HL-60/S4 (cell line): Measurements from ENCODE around the gene SLPI.

ENCODE experiments used
- in situ Hi-C: fragments of 300-500 bp; cut with MboI; formaldehyde crosslinking; loops from 2 replicates; pipeline ENCODE4 v1.14.3; 2022; ENCODE audit warnings: low sequenced_read_pairs

SLPI gene

DNA sequence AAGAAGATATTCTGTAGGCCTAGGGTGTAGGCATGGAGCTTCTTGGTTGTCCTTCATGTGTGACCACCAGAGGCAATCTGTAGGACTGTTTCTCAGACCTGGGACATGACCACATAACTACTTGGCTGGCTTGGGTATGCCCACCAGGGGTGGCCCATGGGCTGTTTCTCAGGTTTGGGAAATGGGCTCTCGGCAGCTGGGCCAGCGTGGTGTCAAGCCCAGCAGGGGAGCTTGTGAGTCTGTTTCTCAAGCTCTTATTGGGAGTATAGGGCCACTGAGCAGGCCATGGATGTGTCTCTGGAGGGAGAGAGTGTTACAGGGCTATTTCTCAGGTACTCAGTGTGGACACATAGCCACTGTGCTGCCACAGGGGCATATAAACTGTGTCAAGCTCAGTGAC, 35.7 kb downstream of the SLPI start:
- in situ Hi-C loops = no loop called here

DNA sequence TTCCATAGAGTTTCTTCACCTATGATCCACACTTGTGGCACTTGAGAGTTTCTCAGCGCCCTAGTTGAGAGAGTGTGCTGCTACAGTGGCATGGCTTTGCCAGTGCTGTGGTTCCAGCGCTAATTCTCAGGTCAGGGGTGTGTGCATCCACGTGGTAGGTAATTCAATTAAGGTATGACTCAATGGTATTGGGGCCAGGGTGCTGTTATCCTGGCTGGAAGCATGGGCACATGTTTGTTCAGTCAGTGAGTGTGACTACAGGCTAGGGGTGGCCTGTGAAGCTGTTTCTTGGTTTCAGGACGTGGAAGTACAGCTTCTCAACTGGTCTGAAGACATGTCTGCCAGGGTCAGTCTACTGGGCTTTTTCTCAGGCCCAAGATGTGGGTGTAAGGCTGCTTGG, 36.2 kb downstream of the SLPI start:
- in situ Hi-C loops = no loop called here

DNA sequence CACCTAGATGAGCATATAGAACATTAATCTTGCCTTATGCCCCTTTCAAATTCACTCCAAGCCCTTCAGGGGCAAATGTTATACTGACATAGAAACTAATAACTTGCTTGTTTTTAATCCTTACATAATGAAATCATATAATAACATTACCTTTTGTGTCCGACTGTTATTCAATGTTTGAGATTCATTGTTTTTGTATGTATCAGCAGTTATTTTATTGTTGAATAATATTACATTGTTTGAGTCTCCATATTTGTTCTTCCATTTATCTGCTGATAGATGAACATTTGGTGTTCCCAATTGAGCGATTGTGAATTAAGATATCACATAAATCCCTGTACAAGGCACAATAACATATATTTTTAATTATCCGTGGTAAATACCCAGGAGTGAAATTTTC, 41.5 kb downstream of the SLPI start:
- in situ Hi-C loops = no loop called here

DNA sequence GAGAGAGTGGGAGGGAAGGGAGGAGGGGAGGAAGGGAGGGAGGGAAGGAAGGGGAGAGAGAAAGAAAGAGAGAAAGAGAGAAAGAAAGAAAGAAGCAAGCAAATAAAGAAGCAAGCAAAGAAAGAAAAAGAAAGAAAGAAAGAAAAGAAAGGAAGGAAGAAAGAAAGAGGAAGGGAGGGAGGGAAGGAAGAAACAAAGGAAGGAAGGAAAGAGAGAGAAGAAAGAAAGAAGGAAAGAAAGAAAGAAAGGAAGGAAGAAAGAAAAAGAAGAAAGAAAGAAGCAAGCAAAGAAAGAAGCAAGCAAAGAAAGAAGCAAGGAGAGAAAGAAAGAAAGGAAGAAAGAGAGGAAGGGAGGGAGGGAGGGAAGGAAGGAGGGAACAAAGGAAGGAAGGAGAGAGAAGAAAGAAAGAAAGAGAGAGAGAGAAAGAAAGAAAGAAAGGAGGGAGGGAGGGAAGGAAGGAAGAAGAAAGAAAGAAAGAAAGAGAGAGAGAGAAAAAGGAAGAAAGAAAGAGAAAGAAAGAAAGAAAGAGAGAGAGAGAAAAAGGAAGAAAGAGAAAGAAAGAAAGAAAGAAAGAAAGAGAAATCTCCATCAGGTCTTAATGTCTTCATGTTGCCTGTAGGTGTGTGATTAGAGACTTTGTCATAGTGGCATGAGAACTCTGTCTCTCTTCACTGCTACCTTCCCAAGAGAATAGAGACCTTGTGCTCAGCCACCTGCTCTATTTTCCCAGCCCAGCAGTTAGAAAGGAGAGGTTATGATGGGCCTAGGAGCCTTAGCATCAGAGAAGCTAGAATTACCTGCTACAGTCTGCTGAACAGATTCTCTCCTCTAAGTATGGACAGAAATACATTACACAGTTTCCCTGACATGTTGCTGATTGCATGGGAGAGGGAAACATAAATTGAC, 42.5 kb downstream of the SLPI start:
- in situ Hi-C loops = no loop called here

DNA sequence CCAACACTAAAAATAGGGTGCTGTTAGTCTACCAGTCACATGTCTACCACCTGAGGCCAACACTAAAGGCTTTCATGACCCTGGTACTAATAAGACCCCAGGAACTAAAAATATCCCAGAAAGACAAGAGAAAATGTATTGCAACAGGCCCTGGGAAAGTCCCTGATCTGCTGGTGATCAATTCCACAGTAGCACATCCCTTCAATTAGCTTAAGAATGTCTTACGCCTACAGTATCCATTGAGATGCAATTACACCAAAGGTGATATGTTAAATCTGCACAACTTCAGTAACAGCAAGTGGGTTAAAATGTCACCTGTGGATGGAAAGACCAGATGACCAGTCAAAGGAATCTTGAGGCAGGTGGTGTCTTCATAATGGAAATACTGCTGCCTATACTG, 44.4 kb downstream of the SLPI start:
- in situ Hi-C loops = no loop called here

DNA sequence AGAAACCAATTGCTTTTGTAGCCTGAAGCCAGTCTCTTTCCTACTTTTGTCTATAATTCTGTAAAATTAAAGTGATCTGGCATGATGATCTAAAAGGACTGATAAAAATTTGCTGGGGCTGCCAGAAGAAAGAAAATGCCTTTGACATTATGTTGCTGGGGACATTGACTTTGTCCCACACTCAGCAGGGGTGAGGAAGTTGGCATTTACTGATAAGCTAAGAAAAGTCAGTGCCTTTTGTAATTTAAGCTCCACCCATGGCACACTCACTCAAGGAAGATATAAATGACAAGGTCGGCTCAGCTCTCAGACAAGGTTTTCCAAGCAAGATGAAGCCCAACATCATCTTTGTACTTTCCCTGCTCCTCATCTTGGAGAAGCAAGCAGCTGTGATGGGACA, 47.6 kb downstream of the SLPI start, which contains the start of gene SEMG1:
SEMG1 (plus strand) TSS at position 309 of the 400 bp plus-strand sequence; CDS start at position 330, 21 bp downstream.
- in situ Hi-C loops = no loop called here
